Fibroblast of skin of abdomen (primary cell): Measurements from ENCODE around the gene NAXD. TPM values are rescaled to one million over a fixed set of nuclear protein-coding genes. Genes with fewer than 3 reads are reported as not detected.

ENCODE experiments used
- DNase-seq: peaks from one replicate; pipeline ENCODE4 v3.0.0-alpha.2; 2013
- polyA plus RNA-seq, 2 experiments: library from polyadenylated mRNA; unstranded; fragments of 120-200 nt; gene quantifications; one replicate each; pipeline ENCODE4 v1.2.1, GENCODE V29; 2013; ENCODE audit not compliant: insufficient read length in 2 of 2

The NAXD gene
- polyA plus RNA-seq (2013, experiment 1 of 2; ENCODE audit: insufficient read length), result 22.8 TPM
- 22.4 TPM for polyA plus RNA-seq (2013, experiment 2 of 2; ENCODE audit: insufficient read length)

- peak; percentile 97 for DNase-seq
Observed at GRCh38 chr13:110615322-110616102, at the start of gene NAXD. NAXD (plus strand) TSS chr13:110615545; CDS start chr13:110615602, 57 bp downstream.

GRCh38 chr13:110566171-110566570, 49.2 kb upstream of the NAXD start:
- no peak for DNase-seq

- DNase-seq, result no peak
Observed at GRCh38 chr13:110568612-110569011, 46.7 kb upstream of the NAXD start.

GRCh38 chr13:110569962-110570361, 45.4 kb upstream of the NAXD start:
- peak; percentile 12 for DNase-seq

DNA sequence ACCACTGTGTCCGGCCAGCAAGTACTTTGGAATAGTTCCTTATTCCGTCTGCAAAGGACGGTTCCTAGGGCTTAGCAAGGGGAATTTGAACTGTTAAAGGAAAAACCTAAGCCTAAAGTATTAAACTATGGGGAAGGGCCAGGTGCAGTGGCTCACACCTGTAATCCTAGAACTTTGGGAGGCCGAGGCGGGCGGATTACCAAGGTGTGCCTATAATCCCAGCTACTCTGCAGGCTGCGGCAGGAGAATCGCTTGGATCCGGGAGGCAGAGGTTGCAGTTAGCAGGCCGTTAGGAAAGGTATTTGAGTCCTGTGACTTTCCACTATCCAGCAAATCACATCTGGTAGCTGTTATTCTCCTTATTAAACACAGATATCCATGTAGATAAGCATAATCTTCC, 44.5 kb upstream of the NAXD start:
- no peak for DNase-seq

GRCh38 chr13:110571896-110572777, 43.2 kb upstream of the NAXD start:
- DNase-seq, result no peak

DNA sequence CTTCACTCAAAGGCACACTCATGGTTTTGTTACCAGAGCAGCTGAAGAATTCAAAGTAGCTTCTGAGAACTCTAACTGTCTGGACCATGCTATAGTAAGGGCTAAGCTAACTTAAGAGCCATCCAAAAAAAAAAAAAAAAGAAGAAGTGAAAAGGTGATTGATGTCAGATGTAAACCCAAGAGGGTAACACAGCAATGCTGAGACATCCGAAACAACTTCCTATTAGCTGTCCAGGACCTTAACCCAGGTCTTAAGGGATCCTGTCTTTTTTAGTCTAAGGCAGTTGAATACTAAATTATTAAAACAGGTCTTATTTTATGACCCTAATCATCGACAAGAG, 42.6 kb upstream of the NAXD start:
- DNase-seq, result no peak

DNA sequence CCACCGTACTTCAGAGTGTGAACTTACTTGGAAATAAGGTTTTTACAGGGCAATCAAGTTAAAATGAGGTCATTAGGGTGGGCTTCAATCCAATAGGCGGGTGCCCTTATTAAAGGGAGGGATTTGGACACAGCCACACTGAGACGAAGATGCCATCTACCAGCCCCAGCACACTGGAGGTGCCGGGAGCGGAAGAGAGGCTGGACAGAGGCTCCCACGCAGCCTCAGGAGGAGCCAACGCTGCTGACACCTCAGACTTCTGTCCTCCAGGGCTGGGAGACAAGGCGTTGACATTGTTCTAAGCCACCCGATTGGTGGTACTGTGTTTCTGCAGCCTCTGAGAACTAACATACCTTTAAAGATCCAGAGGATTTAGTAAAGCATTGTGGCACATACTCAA, 41.2 kb upstream of the NAXD start:
- DNase-seq, result no peak

GRCh38 chr13:110575322-110576069, 39.8 kb upstream of the NAXD start:
- peak; percentile 14 for DNase-seq

DNA sequence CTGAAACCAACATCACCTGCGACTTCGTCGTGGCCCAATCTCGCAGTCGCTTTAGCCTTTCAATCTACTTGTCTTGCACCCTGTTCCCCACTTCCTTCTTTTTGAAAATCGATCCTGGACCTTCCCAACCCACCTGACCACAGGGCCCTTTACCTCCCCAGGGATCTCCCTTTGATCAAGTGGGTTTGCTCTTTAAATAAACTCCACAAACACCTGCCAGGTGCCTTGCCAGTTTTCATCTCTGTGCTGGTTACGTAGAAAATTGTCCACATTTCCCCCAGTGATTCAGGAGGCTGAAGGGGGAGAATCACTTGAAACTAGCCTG, 39.3 kb upstream of the NAXD start:
- DNase-seq, result no peak

DNA sequence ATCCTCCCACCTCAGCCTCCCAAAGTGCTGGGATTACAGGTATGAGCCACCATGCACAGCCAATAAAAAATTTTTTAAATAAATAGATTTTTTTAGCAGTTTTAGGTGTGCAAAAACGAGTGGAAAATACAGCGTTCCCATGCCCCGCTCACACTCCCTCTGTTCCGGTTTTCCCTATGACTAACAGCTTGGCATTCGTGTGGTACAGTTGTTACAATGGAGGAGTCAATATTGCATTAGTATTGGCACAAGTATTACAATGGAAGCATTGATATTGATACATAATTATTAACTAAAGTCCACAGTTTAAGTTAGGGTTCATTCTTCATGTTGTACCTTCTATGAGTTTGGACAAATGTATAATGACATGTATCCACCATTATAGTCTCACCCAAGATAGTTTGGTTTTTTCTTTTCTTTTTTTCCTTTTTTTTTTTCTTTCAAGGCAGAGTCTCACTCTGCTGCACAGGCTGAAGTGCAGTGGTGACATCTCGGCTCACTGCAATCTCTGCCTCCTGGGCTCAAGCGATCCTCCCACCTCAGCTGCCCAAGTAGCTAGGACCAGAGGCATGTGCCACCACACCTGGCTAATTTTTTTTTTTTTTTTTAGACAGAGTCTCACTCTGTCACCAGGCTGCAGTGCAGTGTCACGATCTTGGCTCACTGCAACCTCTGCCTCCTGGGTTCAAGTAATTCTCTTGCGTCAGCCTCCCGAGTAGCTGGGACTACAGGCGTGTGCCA, 38.4 kb upstream of the NAXD start:
- no peak for DNase-seq

DNA sequence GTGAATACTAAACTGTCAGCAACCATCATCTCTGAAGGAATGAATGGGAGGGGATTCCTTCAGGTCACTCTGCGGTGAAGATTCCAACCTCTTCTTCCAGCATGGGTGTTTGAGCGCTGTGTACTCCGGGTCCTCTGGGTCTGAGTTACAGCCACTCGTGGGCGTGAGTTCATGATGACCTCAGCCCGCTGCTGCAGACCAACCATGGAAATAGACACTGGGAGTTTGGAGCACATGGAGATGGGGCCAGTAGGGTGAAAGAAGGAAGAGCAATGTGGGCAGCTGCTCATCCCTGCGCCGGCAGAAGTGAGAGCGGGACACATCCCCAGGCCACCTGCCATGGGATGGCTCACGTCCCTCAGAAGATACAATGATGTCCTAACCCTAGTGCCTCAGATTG, 37.0 kb upstream of the NAXD start:
- DNase-seq, result no peak

GRCh38 chr13:110580800-110581199, 34.5 kb upstream of the NAXD start:
- DNase-seq, result peak; percentile 12

DNA sequence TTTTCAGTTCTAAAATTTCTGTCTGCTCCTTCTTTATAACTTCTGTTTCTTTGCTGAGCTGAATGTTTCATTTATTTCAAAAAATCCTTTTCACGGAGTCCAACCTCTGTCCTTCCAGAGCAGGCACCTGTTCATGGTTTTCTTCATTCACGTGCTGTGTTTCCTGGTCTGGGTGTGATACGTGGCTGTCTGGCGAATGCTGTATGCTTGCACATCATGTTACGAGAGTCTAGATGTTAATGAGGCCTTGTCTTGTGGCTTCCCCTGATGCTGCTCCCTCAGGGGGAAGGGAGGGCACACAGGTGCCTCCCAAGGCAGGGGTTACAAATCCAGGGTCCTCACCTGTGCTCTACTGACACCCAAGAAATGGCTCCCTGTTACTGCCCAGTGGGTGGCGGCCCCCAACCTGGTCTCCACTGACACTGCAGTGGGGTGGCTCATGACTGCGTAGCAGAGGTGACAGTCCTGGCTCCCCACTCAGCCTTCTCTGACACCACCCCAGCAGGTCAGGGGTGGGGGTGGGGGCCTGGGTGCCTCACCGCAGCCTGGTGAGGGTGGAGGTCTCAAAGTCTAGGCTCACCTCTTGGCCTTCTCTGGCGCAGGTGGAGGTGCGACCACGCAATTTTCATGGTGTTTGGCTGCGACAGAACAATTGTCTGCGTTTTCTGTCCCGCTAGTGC, 33.7 kb upstream of the NAXD start:
- DNase-seq, result no peak

DNA sequence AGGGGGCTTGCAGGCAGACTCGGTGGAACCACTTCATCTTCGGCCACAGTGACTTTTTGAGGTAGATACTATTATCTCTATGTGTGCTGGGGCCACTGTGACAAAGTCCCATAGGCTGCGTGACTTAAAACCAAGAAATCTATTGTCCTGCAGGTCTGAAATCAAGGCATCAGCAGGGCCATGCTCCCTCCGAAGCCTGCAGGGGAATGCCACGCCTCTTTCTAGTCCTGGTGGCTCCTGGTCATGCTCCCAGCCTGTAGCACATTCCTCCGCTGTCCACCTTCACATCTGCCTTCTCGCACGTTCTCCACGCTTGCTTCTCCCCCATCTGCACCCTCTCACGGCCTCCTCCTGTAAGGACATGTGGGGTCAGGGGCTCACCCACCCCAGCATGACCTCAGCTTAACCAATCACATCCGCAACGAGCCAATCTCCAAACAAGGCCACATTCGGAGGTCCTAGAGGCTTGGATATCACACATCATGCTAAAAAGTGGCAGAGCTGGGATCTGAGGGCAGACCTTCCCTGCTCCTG, 32.9 kb upstream of the NAXD start:
- no peak for DNase-seq

DNA sequence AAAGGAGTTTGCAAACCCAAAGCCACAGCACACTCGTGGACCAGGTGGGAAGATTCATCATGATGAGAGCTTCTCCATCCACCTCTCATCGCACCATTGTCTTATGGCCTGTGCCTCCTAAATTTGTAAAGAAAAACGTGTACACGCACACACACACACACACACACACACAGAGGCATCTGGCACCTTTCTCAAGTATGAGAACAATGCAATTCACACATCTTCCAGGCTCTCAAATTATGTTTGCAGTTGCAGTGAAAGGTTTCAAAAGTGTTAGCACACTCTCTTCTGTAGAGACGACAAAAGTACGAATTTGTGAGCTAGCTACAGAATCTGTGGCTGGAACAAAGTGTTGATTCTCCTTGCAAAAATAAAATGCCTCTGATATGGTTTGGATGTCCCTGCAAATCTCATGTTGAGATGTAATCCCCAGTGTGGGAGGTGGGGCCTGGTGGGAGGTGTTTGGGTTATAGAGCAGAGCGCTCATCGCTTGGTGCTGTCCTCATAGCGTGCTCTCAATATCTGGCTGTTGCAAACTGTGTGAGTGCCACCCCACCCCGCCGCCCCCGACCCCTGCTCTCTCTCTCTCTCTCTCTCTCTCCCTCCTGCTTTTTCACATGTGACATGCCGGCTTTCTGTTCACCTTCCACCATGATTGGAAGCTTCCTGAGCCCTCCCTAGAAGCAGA, 32.0 kb upstream of the NAXD start:
- DNase-seq, result no peak

- DNase-seq, result no peak
Observed at GRCh38 chr13:110589793-110590390, 25.5 kb upstream of the NAXD start.

- DNase-seq, result no peak
Observed at GRCh38 chr13:110590577-110590976, 24.8 kb upstream of the NAXD start.

- DNase-seq, result peak; percentile 78
Observed at GRCh38 chr13:110592665-110593064, 22.7 kb upstream of the NAXD start.

- DNase-seq, result peak; percentile 52
Observed at GRCh38 chr13:110593430-110594130, 21.8 kb upstream of the NAXD start.
